ENCODE data around the gene KRT86.

The KRT86 gene

GRCh38 chr12:52280796-52281560 lies 6.5 kb downstream of the KRT86 start:
- no peaks in the 10 kb centered on the region for H3K4me1 ChIP-seq (ENCODE audit: low read length)
- no peak overlapping the region for H3K4me2 ChIP-seq (ENCODE audit: low read depth, low read length)
- H2AFZ ChIP-seq (ENCODE audit: low read length), result no peak overlapping the region
- H3K4me3 ChIP-seq (ENCODE audit: low read length), result no peak overlapping the region
- no peak overlapping the region for H3K9ac ChIP-seq (ENCODE audit: low read length)
- H3K79me2 ChIP-seq (ENCODE audit: low read length), result no peaks in the 10 kb centered on the region
- H4K20me1 ChIP-seq (ENCODE audit: insufficient read depth, low read length), result no peaks in the 10 kb centered on the region
- H3K9me3 ChIP-seq (replicated peaks; ENCODE audit: insufficient read depth, low read length), result no peaks in the 10 kb centered on the region
- no peak overlapping the region for H3K27ac ChIP-seq (ENCODE audit: low read length)
- TF ChIP-seq EZH2 (optimal IDR thresholded peaks at IDR 0.05; ENCODE audit: low read depth, low read length), result no peak
- no peak for TF ChIP-seq CTCF (IDR thresholded peaks at IDR 0.05; ENCODE audit: low read length)
- no peak for TF ChIP-seq EZH2phosphoT487 (IDR thresholded peaks at IDR 0.05; ENCODE audit: low read length)
- no peaks in the 10 kb centered on the region for H3K9me2 ChIP-seq (replicated peaks; ENCODE audit: insufficient read depth, low read length)
- peaks cover 20% of the 10 kb centered on the region; the same call in 1 of the 2 replicates for H3K27me3 ChIP-seq (replicated peaks; ENCODE audit: insufficient read depth, low read length)
- H3K36me3 ChIP-seq (replicated peaks; ENCODE audit: insufficient read depth, low read length), result no peaks in the 10 kb centered on the region
- no peak for DNase-seq
- no peaks in the 10 kb centered on the region for H3F3A ChIP-seq (ENCODE audit: insufficient read depth, low read length)

GRCh38 chr12:52284562-52285171 lies 10.2 kb downstream of the KRT86 start:
- Histone ChIP-seq H2AFZ (ENCODE audit: low read length) (no peak overlapping the region), H3K36me3 (replicated peaks; ENCODE audit: insufficient read depth, low read length) (no peaks in the 10 kb centered on the region), H3K4me2 (ENCODE audit: low read depth, low read length) (no peak overlapping the region), H3K4me3 (ENCODE audit: low read length) (no peak overlapping the region), H3K9me2 (replicated peaks; ENCODE audit: insufficient read depth, low read length) (no peaks in the 10 kb centered on the region), H3K27ac (ENCODE audit: low read length) (no peak overlapping the region), H3K79me2 (ENCODE audit: low read length) (no peaks in the 10 kb centered on the region), H3K9me3 (replicated peaks; ENCODE audit: insufficient read depth, low read length) (no peaks in the 10 kb centered on the region), H3K9ac (ENCODE audit: low read length) (no peak overlapping the region), H4K20me1 (ENCODE audit: insufficient read depth, low read length) (no peaks in the 10 kb centered on the region), H3K27me3 (replicated peaks; ENCODE audit: insufficient read depth, low read length) (peaks cover 15% of the 10 kb centered on the region; the same call in 1 of the 2 replicates), H3F3A (ENCODE audit: insufficient read depth, low read length) (no peaks in the 10 kb centered on the region), H3K4me1 (ENCODE audit: low read length) (no peaks in the 10 kb centered on the region)
- no peak for DNase-seq
- TF ChIP-seq EZH2phosphoT487 (IDR thresholded peaks at IDR 0.05; ENCODE audit: low read length), result no peak
- TF ChIP-seq CTCF (IDR thresholded peaks at IDR 0.05; ENCODE audit: low read length), result no peak
- TF ChIP-seq EZH2 (optimal IDR thresholded peaks at IDR 0.05; ENCODE audit: low read depth, low read length), result no peak

GRCh38 chr12:52285172-52285745 lies 10.8 kb downstream of the KRT86 start:
- Histone ChIP-seq H3K79me2 (ENCODE audit: low read length) (no peaks in the 10 kb centered on the region), H3K9me2 (replicated peaks; ENCODE audit: insufficient read depth, low read length) (no peaks in the 10 kb centered on the region), H3K36me3 (replicated peaks; ENCODE audit: insufficient read depth, low read length) (no peaks in the 10 kb centered on the region), H3K27ac (ENCODE audit: low read length) (no peak overlapping the region), H3K9ac (ENCODE audit: low read length) (no peak overlapping the region), H3K4me2 (ENCODE audit: low read depth, low read length) (no peak overlapping the region), H3K9me3 (replicated peaks; ENCODE audit: insufficient read depth, low read length) (no peaks in the 10 kb centered on the region), H2AFZ (ENCODE audit: low read length) (no peak overlapping the region), H3F3A (ENCODE audit: insufficient read depth, low read length) (no peaks in the 10 kb centered on the region), H3K4me3 (ENCODE audit: low read length) (no peak overlapping the region), H3K27me3 (replicated peaks; ENCODE audit: insufficient read depth, low read length) (peaks cover 14% of the 10 kb centered on the region; the same call in 1 of the 2 replicates), H3K4me1 (ENCODE audit: low read length) (no peaks in the 10 kb centered on the region), H4K20me1 (ENCODE audit: insufficient read depth, low read length) (no peaks in the 10 kb centered on the region)
- no peak for DNase-seq
- no peak for TF ChIP-seq EZH2 (optimal IDR thresholded peaks at IDR 0.05; ENCODE audit: low read depth, low read length)
- no peak for TF ChIP-seq CTCF (IDR thresholded peaks at IDR 0.05; ENCODE audit: low read length)
- TF ChIP-seq EZH2phosphoT487 (IDR thresholded peaks at IDR 0.05; ENCODE audit: low read length), result no peak

Data from MM.1S (cell line).